GM19455 (cell line): ENCODE results near the gene HOXC12.

Experiments used
- ATAC-seq: cut with Tn5 transposase; IDR thresholded peaks from one replicate; pipeline ENCODE4 v1.9.1; 2021; ENCODE audit not compliant: unreplicated experiment

HOXC12 gene

DNA sequence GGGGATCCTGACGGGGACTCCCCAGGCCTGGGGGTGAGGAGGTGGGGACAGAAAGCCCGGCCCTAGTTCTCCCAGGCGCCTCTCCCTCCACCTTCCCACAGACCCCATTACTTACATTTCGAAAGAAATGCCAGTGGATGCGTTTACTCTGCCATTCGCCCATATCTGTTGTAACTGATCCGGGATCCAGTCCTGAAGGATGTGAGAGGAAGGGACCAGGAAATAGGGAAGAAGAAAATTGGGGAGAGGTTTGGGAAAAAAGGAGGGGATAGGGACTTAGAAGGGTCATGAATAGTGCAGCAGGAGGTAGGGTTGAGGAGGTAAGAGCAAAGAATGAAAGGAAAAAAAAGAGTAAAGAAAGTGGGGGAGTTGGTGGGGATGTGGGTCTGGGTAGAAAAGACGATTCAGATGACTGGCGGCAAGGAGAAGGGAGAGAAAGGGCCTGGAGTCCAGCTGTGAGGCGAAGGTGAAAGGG lies 1.1 kb downstream of the HOXC12 start:
- no peak for ATAC-seq

DNA sequence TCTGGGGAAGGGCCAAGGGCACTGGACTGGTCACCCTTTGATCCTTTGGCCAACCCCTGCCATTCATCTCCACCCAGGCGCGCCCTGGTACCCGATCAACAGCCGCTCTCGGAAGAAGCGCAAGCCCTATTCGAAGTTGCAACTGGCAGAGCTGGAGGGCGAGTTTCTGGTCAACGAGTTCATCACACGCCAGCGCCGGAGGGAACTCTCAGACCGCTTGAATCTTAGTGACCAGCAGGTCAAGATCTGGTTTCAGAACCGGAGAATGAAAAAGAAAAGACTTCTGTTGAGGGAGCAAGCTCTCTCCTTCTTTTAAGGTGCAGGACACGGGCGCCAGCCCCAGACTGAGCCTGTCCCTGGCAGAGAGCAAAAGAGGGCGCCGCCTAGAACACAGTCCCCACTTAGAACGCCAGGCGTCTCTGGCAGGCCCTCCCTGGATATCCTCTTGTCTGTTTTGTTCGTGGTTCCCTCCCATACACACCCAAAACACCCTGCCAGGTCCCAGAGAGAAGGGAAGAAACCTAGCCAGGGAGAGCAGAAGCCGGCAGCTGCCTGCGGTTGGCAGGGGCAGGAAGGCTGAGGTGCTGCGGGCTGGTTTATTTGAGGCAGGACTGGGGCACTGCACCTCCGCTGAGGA lies 1.7 kb downstream of the HOXC12 start:
- ATAC-seq: no peak

DNA sequence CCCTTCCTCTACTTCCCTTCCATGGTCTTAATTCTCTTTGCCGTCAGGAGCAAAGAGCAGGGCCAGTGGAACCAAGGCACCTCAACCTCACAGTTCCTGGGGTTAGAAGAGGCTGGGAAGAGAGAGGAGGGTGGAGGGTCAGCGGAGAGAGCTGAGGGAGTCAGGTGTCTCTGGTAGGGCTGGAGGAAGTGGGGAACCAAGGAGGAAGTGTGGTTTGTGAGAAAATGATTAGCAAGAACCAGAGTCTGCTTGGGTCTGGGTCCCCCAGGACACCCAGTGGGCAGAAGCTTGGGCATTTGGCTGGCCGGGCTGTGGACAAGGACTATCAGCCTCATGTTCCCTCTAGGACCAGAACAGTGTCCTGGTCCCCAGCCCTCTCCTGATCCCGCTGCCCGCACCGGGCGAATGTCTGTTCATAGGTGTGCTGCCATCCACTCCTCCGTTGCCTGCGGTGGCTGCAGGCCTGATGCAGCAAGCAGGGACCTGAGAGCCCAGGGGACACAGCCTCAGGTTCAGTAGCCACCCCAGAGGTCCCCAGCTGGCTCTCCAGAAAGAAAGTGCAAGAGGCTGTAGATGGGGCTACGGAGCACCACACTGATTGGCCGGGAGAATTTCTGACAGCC lies 2.3 kb downstream of the HOXC12 start:
- no peak for ATAC-seq

DNA sequence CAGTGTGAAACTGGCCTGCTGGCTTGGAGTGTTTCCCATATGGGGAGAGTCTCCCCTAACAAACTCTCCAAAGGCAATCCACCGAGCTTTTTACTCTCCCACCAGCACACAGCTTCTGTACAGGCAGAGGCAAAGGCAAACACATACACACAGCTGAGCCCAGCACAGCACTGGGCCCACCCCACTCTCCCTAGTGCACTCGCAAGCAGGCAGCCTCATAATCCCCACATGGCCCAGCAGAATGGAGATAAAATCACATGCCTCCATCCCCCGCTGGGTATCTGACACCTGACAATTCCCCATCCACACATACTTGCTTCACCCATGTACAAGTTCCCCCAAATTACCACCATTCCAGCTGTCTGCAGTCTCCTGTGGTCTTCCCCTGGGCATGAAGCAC lies 3.4 kb downstream of the HOXC12 start:
- ATAC-seq: no peak

DNA sequence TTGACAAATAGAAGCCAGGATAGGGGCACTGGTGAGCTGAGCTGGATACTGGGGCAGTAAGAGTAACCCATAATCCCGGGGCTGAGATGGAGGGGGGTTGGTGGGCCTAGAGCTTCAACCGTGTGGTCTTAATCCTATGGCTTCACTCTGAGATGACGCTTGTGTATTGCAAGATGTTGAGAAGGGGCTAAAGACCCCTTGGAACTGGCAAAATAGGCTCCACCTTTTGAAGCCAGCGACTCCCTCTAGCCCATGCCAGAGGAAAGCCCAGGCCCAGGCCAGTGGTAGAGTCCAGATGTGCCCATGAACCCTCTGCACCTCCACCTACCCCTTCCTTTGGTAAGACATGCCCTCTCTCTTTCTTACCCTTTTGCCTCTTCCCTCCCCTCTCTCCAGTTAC lies 4.6 kb downstream of the HOXC12 start:
- ATAC-seq: no peak

DNA sequence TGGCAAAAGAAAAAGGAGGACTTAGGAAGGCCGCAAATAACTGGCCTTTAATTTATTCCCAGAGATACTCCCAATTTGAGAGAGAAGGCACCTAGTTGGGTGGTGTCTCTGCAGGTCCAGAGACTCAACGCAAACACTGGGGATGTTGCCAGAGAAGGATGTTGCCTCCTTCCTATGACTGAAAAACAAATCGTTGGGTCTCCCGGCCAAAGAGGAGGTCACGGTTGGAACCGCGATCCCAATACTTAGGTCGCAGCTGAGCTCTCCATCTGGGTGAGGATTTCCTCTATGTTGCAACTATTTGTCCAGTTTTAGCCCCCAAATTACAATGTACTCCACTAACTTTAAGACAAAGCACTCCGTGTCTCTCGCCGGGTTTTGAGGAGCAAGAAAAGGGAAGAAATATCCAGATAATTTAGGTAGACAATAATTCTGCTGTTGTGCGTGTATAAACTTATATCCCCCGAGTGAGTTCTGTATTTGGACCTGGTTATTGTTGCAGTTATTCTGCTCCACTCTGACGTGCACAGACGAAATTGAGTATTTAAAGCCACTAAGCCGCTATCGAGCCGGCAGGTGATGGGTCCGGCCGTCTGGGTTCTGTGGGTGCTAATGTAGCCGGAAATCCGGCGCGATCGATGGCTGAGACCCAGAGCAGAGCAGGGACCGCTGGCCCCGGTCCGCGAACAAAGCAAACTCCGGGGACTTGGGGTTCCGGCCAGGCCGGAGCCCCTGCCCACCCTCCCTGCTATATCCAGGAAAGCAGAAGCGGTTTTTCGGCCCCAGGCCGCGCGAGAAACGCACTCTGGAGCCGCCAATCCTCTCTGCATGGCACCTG lies 5.7 kb downstream of the HOXC12 start:
- no peak for ATAC-seq

DNA sequence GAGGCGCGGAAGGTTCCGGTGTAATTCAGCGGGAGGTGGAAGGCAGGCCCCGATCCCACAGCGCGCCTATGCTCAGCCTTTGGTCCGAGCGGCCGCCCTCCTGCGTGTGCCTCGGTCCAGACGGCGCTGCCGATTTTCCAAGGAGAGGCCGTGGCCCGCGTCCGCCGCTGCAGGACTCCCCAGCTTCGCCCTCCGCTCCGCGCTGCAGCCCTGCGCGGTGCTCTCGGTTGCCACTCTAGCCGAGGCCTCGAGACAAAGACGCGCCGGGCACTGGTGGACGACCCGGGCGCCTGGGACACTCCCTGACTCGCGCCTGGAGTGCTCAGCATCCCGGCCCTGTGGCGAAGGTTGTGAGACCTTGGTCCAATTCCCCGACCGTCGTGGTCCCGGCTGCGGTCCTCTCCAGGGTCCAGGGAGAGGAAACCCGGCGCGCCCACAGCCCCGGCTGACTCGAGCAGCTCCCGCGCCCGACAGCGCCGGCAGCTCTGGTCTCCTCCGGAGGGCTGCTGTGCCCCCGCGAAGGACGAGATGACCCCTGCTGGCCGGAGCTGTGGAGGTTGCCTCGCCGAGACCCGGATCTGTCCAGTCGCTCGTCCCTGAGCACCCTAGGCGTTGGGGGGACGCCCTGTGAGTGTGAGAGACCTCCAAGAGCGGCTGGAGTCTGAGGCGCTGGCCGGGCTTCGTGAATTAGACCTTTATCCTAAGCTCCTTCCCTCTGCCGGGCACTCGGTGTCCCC lies 6.5 kb downstream of the HOXC12 start:
- no peak for ATAC-seq

DNA sequence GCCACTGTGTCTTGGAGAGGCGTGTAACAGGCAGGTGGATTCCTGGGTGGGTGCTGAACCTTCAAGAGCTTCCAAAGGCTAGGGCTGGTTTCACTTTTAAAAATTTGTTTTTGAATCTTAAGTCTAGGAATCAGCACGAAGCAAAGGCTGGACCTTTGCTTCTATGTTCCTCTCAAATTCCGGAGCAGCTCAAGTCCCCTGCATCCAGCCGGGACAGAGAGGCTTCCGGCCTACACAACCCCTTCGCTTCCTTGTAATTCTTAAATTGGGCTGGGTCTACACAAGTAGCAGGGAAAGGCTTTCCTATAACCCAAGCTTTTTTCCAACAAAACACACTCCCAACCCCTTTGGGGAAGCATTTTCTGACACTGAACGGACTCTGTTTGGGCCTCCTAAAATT lies 8.3 kb downstream of the HOXC12 start:
- no peak for ATAC-seq

DNA sequence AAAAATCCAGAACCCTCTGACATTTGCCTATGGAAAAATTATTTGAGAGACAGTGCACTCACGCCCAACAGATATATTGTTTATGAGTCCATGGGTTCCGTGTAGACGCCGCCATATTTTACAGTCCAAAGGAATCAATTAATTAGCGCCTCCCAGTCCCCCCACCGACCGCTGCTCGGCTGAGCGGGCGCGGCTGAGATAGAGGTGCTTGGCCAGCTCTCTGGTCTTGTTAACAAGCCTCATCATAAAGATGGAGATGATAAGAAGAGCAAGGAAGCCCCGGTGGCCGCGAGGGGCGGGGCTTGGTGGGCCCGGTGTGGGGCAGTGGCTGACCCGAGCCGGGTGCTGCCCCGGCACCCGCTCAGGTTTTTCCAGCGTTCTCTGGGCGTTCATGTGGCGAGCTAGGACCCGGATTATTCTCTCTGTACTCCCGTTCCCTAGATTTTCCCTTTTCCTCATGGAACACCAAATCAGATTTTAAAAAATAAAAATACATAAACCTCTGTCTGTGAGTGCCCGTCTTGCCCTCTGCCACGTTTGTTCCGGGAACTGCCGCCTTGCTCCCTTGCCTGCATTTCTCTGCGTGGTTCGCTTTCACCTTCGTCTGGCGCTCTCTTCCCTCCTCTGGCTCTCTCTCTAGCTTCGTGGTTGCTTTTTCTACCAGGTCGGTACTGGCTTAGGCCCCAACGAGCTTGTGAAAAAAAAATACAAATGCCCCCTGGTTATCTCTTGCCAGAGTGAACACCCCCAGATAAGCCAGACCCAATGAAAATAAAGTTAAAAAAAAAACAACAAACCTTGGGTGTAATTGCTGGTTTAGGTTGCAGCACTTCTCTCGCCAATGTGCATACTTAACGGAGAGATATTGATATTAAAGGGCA lies 9.0 kb downstream of the HOXC12 start:
- no peak for ATAC-seq

DNA sequence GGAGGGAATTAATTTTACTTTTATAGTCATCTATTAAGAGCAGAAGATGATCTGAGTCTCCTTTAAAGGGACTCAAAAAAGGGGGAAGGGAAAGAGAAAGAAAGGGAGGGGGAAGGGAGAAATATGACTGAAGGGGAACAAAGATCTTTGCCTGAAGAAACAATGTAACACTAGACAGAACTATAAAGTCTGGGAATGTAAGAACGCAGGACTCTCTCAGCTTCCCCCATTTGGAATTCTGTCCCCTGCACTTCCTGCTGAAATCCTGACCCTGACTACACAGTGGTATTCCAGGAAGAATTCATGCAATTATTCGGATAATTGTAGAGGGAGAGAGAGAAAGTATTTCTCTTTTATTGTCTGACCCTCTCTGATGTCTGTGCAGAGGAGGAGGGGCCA lies 9.6 kb downstream of the HOXC12 start:
- no peak for ATAC-seq

DNA sequence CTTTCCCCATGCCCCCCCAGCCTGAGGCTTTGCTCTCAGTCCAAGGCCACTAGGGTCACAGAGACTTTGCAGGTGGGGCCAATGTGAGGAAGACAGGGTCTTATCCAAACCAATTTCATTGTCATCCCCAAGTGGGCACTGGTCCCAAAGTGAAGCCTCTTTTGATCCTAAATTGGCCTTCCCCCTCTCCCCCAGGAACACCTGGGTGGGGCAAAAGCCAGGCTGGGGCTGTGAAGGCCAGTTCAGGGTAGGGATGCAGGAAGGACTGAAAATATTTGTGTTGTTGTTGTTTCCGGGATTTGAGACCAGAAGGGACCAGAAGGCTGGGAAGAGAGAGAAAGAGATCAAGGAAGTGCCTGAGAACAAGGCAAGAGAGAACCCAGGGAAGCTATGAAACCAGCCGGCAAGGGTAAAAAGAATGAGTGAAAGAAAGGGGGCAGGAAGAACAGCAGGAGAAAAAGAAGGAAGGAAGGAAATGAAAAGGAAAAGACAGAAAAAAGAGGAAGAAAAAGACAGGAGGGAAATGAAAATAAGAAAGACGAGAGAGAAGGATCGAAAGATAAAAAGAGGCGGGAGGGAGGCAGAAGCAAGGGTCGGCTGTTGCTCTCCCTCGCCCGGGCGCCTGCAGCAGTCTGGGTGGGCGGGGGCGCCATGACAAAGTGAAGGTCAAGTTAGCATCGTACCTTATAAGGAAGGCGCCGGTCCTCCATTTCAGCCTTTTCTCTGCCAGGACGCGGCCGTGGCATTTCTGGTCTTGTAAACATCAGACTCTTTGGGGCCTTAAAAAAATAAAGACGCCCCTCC lies 10.8 kb downstream of the HOXC12 start:
- ATAC-seq: no peak

DNA sequence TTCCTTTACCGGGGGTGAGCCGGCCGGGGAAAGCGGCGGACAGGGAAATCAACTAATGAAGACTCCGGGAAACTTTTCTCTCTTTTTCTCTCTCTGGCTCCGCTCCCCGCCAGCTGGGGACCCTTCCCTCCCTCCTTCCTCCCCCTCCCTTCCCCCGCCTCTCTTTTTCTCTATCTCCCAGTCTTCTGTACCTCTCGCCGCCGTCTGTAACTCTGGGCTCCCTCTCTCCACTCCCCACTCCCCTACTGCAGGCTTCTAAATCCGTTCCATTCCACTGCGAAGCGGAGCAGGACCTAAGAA lies 11.3 kb downstream of the HOXC12 start:
- ATAC-seq: no peak

DNA sequence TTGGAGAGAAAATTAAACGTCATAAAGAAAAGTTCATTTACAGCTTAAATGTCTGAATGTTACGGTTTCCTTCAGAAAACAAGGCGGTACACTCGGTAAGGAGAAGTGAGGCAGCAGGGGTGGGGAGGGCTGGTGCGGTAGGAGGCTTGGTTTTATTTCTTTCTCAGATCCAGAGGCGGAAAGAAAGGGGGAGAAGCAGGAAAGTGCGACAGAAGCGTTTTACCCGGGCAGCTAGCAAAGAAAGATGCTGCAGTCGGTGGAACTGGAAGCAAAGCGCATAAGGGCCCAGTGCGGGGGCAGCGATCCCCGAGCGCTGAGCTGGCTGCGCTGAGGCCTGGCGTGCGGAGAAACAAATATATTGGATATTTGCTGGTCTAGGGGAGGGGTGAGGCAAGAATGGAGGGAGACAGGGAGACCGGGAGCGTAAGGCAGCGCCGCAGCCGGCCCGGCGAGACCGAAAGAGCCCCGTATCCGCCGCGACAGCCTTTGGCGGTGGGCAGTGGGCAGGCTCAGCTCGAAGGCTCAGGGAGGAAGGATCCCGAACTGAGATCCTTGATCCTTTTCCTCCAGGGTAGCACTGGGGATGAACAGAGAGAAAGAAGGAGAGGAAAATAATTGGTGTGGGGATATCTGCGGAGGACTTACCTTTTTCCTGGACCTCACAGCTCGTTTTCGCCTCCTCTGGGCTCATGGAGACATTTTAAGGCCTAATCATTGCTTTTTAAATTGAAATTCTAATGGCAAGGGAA lies 11.9 kb downstream of the HOXC12 start:
- ATAC-seq: no peak

DNA sequence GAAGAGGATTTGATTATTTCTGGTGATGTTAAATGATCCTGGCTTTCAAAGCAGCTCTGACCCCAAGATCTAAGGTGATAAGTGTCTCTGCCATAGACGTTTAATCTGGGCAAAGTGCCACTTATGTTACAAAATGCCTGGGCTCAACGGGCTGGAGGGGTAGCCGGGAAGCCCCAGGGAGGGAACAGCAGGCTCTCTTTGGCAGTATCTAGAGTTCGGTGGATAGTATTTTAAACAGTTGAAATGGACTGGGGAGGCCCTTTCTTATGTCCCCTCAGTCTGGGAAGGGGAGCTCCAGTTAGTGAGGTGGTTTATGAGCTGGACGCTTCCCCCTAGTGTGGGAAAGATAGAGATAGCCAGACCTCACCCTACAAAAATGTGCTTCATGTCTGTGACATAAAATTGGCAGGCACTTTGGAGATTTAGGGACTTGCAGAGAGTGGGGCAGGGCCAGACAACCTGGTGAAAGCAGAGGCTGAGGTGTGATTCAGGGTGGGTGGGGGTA lies 12.8 kb downstream of the HOXC12 start:
- no peak for ATAC-seq

DNA sequence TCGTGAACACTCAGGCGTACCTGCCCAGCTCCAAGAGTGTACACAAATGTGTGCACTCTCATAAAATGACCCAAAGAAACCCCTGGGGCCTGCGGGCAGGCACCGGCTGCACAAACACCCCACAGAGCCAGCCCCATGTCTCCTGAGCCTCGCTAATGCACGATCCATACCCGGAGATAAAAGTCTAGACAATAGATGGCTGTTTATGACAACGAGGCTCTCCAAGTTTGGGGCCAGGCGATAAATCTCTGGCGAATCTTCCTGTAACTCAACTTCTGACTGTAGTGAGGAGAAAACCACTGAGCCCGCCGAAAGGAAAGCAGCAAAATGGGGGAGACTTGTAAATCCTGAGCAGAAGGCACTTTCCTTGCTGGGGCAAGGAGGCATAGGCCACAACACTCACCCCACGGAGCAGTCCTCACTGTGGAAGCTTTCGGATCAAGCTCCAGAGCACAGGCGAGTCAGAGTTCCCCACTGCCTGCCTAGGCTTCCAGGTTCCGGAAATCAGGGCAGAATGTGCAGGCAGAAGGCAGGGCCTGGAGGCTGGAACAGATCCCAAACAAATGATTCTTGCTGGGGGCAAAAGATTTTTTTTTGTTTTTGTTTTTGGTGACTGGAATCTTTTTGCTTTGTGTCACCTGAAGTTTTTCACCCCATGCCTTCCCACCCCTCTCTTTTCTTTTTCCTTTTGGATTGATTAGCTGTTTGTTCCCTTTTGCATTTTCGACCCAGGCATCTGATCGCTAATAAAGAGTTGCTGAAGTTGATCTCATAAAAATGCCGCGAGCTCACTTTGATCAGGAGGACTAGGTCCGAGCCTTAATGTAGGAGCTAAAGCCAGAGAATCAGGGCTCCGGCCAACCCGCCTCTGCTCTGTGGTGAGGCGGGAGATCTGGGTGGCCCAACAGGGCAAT lies 13.8 kb downstream of the HOXC12 start:
- no peak for ATAC-seq

DNA sequence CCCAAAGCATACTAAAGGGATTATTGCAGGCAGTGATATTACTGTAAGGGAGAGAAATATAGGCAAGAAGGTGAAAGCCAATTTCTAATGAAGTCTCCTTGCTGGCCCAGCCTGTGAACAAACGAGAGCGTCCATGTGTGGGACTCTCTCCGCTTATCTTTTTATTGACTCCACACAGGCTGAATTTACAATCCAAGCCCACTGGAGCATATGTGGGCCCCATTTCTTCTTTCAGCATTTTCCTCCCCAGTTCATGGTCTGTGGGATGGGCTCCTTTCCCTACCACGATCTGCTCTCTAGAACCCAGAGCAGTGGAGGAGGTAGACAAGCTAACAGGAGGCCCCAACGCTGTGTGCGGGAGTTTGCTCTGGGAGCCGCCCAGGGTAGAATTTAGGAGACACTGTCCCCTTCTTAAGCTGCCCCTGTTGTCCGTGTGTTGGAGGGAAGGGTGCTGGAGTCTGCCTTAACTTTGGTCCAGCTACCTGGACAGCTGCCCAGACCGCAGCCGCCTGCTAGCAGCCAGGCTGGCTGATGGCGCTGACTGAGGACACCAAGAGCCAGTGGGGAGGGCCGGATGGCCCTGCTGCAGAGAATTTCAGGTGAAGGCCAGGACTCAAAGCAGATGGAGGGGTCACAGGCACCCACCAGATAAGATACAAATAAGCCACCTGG lies 15.0 kb downstream of the HOXC12 start:
- no peak for ATAC-seq

DNA sequence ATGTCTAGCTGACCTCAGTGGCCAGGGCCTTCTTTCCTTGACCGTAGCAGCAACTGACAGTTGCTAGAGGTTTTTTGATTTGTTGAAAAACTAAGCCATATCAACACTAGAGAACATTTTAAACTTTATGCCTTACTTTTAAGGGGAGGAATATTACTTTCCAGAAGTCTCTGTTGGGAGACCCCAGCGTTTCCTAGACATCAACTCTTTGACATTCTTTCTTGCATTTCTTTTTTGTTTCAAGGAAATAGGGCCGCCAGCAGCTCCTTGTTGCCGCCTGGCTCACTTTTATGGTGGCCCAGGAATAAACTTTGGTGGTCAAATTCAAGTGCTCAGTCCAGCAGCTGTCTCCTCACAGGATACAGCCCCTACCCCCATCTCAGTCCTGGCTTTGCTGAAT lies 15.7 kb downstream of the HOXC12 start:
- no peak for ATAC-seq
